Nucleus accumbens (tissue), 56 donors: ENCODE results near the gene CNTF.
"Not testable (repeated sequence)": the region's sequence is repeated elsewhere in the genome, so short reads cannot be mapped to it uniquely, and the experiment has no call there.

Experiments
- DNase-seq, 56 donors: peaks; one replicate each; lab custom pipeline; 2025; lab: John Stamatoyannopoulos, UW

Gene CNTF

GRCh38 chr11:58622344-58622743 is at the start of gene CNTF:
TSS of gene CNTF (plus strand) at chr11:58622665. CDS start at chr11:58622753, 88 bp downstream.
- DNase-seq = no peak

- not testable (repeated sequence) for DNase-seq
Observed at GRCh38 chr11:58572906-58573305, 49.6 kb upstream of the CNTF start.

GRCh38 chr11:58573451-58574104 is 48.9 kb upstream of the CNTF start:
- peak in 9 of 56 donors; percentile 1 to 55 (median 24) for DNase-seq

GRCh38 chr11:58574881-58575280 is 47.6 kb upstream of the CNTF start:
- DNase-seq = no peak

GRCh38 chr11:58575377-58576020 is 47.0 kb upstream of the CNTF start, which contains the start of gene LPXN:
TSS of gene LPXN (minus strand) at chr11:58575856. CDS start at chr11:58575772, 84 bp downstream.
- DNase-seq = peak in 13 of 56 donors; percentile 8 to 51 (median 28)

GRCh38 chr11:58576887-58577471 is 45.5 kb upstream of the CNTF start:
- peak in 2 of 56 donors; percentile 0 to 4 for DNase-seq

GRCh38 chr11:58577555-58578135 is 44.8 kb upstream of the CNTF start:
- DNase-seq = peak in 10 of 56 donors; percentile 21 to 84 (median 52)

GRCh38 chr11:58578136-58578634 is 44.3 kb upstream of the CNTF start:
- DNase-seq = peak; percentile 69 to 99 (median 92)

- DNase-seq = peak; percentile 73 to 99 (median 95)
Observed at GRCh38 chr11:58578635-58579191, 43.8 kb upstream of the CNTF start, which contains the start of gene ZFP91. TSS of gene ZFP91 (plus strand) at chr11:58579063. CDS start at chr11:58579282, 219 bp downstream.

GRCh38 chr11:58579192-58580129 is 43.0 kb upstream of the CNTF start:
- DNase-seq = peak in 55 of 56 donors; percentile 56 to 95 (median 86)

- no peak for DNase-seq
Observed at GRCh38 chr11:58580311-58580710, 42.2 kb upstream of the CNTF start.

- no peak for DNase-seq
Observed at GRCh38 chr11:58582437-58582836, 40.0 kb upstream of the CNTF start.

- no peak for DNase-seq
Observed at GRCh38 chr11:58586998-58587397, 35.5 kb upstream of the CNTF start.

- no peak for DNase-seq
Observed at GRCh38 chr11:58591659-58592058, 30.8 kb upstream of the CNTF start.

- DNase-seq = no peak
Observed at GRCh38 chr11:58592760-58593472, 29.5 kb upstream of the CNTF start.

- no peak for DNase-seq
Observed at GRCh38 chr11:58594826-58595225, 27.6 kb upstream of the CNTF start.

GRCh38 chr11:58596621-58597020 is 25.8 kb upstream of the CNTF start:
- no peak for DNase-seq

GRCh38 chr11:58597486-58598144 is 24.9 kb upstream of the CNTF start:
- no peak for DNase-seq
